Keratinocyte (primary cell): ENCODE results near the gene TMEM26.

ENCODE experiments used
- CTCF ChIP-seq, 3 experiments: IDR thresholded peaks in 1 of 3; conservative IDR thresholded peaks in 1 of 3; optimal IDR thresholded peaks in 1 of 3; 2 replicates in 2 of 3; 3 replicates in 1 of 3; pipeline versions ENCODE3 to v1.5.1; 2011; ENCODE audit warnings: low read length in 3 of 3, mild to moderate bottlenecking in 3 of 3, moderate library complexity in 2 of 3, control low read depth in 1 of 3, inconsistent platforms in 1 of 3; ENCODE audit not compliant: insufficient read depth in 2 of 3; ENCODE audit errors: extremely low read depth in 1 of 3
- EZH2 ChIP-seq: IDR thresholded peaks from one replicate; pipeline ENCODE4 v1.6.1; 2012; ENCODE audit warnings: inconsistent platforms, mild to moderate bottlenecking, low read length, moderate library complexity

DNA sequence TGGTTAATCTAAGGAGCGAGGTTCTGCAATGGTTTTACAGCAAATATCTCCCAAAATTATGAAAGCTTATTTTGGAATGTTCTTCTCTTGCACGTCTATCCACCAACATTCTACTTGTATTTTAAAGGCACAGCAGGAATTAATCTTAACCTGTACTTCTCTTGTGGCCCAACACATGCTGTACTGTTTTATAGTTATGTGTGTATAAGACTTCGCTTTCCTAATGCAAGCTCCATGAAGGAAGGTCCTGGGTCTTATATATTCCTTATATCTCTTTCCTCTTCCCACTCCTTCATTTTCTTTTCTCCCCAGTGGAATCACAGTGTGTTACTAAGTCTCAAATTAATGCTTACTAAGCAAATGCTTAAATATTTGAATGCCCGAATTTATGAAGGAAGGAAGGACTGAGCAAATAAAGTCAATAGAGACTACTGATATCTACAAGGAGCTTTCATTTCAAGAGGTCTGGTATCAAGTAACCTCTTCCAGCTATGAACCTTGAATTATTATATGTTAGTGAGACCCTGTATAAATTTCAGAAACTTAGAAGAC, 14.0 kb downstream of the TMEM26 start:
- TF ChIP-seq CTCF (optimal IDR thresholded peaks at IDR 0.05 in 1 of 3, IDR thresholded peaks at IDR 0.05 in 1 of 3, conservative IDR thresholded peaks at IDR 0.05 in 1 of 3; ENCODE audit: extremely low read depth in 1 of 3, insufficient read depth in 2 of 3, low read length in 3 of 3) (no peak), EZH2 (no peak)
